ENCODE data around the gene ZNF827. TPM values are rescaled to one million over a fixed set of nuclear protein-coding genes. Genes with fewer than 3 reads are reported as not detected.

Gene ZNF827
- total RNA-seq, 1 experiment from 2014 or later = 19.1 TPM

DNA sequence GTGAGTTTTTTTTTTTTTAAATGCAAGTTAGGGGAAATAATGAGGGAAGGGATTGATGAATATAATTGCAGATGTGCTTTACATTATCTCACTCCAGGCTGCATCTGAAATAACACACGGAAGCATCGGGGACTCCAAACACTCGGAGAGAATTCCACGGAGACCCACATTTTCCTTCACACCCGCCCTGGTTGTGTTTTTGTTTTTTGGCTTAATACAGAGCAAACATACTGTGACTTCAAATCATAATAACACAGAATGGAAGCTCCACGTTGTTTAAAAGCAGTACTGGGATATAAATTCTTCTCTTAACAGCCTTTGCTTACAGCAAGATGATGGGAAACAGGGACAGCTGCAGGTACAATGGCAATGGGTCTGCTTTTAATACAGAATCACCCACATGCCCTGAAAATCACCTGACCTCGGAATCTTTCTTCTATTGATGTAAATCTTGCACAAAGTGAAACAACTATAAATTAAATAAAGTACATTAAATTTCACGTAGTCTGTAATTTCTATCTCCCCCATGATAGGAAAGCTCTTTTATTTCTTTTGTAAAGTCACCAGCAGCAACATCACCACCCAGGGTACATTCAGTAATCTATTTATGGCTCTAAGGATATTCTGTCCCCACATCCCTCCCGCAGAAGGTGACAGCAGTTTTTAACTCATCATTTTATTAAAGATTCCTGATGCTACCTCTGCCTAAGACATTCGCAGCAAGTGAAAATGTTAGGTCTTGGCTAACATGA is 119.3 kb downstream of the ZNF827 start:
- ChIA-PET POLR2A (no interaction called here), CTCF (no interaction called here), RAD21 (ENCODE audit: low non-redundant PET in 1 of 2, low total read pairs in 2 of 2, uncharacterized antibody in 2 of 2, unreplicated experiment in 2 of 2) (no interaction called here)
- no peaks in the 10 kb centered on the region for H3K36me3 ChIP-seq (ENCODE audit: control insufficient read depth in 1 of 2, insufficient read depth in 2 of 2, low read length in 2 of 2)
- no peak overlapping the region for H3K4me3 ChIP-seq (replicated peaks in 1 of 2; ENCODE audit: low read depth in 1 of 2, low read length in 2 of 2)
- no peaks in the 10 kb centered on the region for H3K27me3 ChIP-seq (ENCODE audit: insufficient read depth, low read length)
- H3K9ac ChIP-seq (ENCODE audit: low read length) = no peak overlapping the region
- peaks cover 0 to 20% of the 10 kb centered on the region in 2 experiments; a peak in 2 of 4 replicates for H3K4me1 ChIP-seq (ENCODE audit: control insufficient read depth in 1 of 2, insufficient read depth in 2 of 2, low read length in 2 of 2)
- no peak for ATAC-seq
- H3K27ac ChIP-seq (ENCODE audit: low read depth, low read length) = no peak overlapping the region
- no peaks in the 10 kb centered on the region for H3K79me2 ChIP-seq (ENCODE audit: insufficient read depth, low read length)
- TF ChIP-seq EGR1 (IDR thresholded peaks at IDR 0.05; ENCODE audit: low read depth) (no peak), YY1 (IDR thresholded peaks at IDR 0.05; ENCODE audit: extremely low read depth, insufficient replicate concordance, low read depth, low read length) (no peak), FOSL1 (IDR thresholded peaks at IDR 0.05; ENCODE audit: low read depth) (no peak), POLR2A (IDR thresholded peaks at IDR 0.05; ENCODE audit: borderline replicate concordance, extremely low read depth, insufficient read depth, insufficient read length) (no peak), CBX3 (IDR thresholded peaks at IDR 0.05; ENCODE audit: low read depth) (no peak), ZFX (IDR thresholded peaks at IDR 0.05) (no peak), EZH2phosphoT487 (IDR thresholded peaks at IDR 0.05; ENCODE audit: borderline replicate concordance) (no peak), POLR2AphosphoS5 (IDR thresholded peaks at IDR 0.05; ENCODE audit: low read depth, low read length) (no peak), SRF (IDR thresholded peaks at IDR 0.05; ENCODE audit: low read depth) (no peak), JUND (IDR thresholded peaks at IDR 0.05) (no peak), CEBPB (IDR thresholded peaks at IDR 0.05; ENCODE audit: low read depth) (no peak), SP1 (IDR thresholded peaks at IDR 0.05; ENCODE audit: low read depth) (no peak), EZH2 (IDR thresholded peaks at IDR 0.05) (no peak), SIN3A (IDR thresholded peaks at IDR 0.05; ENCODE audit: low read depth) (no peak), RAD21 (IDR thresholded peaks at IDR 0.05; ENCODE audit: low read depth) (no peak)
- TF ChIP-seq, protein P1, sequence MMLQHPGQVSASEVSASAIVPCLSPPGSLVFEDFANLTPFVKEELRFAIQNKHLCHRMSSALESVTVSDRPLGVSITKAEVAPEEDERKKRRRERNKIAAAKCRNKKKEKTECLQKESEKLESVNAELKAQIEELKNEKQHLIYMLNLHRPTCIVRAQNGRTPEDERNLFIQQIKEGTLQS (IDR thresholded peaks at IDR 0.05) = no peak
- TF ChIP-seq, protein P2, sequence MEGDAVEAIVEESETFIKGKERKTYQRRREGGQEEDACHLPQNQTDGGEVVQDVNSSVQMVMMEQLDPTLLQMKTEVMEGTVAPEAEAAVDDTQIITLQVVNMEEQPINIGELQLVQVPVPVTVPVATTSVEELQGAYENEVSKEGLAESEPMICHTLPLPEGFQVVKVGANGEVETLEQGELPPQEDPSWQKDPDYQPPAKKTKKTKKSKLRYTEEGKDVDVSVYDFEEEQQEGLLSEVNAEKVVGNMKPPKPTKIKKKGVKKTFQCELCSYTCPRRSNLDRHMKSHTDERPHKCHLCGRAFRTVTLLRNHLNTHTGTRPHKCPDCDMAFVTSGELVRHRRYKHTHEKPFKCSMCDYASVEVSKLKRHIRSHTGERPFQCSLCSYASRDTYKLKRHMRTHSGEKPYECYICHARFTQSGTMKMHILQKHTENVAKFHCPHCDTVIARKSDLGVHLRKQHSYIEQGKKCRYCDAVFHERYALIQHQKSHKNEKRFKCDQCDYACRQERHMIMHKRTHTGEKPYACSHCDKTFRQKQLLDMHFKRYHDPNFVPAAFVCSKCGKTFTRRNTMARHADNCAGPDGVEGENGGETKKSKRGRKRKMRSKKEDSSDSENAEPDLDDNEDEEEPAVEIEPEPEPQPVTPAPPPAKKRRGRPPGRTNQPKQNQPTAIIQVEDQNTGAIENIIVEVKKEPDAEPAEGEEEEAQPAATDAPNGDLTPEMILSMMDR (IDR thresholded peaks at IDR 0.05 in 2 of 3, conservative IDR thresholded peaks at IDR 0.05 in 1 of 3; ENCODE audit: borderline replicate concordance in 1 of 3, insufficient read depth in 1 of 3, low read depth in 2 of 3, low read length in 2 of 3) = no peak
- TF ChIP-seq, protein P3, sequence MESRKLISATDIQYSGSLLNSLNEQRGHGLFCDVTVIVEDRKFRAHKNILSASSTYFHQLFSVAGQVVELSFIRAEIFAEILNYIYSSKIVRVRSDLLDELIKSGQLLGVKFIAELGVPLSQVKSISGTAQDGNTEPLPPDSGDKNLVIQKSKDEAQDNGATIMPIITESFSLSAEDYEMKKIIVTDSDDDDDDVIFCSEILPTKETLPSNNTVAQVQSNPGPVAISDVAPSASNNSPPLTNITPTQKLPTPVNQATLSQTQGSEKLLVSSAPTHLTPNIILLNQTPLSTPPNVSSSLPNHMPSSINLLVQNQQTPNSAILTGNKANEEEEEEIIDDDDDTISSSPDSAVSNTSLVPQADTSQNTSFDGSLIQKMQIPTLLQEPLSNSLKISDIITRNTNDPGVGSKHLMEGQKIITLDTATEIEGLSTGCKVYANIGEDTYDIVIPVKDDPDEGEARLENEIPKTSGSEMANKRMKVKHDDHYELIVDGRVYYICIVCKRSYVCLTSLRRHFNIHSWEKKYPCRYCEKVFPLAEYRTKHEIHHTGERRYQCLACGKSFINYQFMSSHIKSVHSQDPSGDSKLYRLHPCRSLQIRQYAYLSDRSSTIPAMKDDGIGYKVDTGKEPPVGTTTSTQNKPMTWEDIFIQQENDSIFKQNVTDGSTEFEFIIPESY (IDR thresholded peaks at IDR 0.05; ENCODE audit: extremely low read depth, insufficient replicate concordance, low read length) = no peak
- TF ChIP-seq, protein P4, sequence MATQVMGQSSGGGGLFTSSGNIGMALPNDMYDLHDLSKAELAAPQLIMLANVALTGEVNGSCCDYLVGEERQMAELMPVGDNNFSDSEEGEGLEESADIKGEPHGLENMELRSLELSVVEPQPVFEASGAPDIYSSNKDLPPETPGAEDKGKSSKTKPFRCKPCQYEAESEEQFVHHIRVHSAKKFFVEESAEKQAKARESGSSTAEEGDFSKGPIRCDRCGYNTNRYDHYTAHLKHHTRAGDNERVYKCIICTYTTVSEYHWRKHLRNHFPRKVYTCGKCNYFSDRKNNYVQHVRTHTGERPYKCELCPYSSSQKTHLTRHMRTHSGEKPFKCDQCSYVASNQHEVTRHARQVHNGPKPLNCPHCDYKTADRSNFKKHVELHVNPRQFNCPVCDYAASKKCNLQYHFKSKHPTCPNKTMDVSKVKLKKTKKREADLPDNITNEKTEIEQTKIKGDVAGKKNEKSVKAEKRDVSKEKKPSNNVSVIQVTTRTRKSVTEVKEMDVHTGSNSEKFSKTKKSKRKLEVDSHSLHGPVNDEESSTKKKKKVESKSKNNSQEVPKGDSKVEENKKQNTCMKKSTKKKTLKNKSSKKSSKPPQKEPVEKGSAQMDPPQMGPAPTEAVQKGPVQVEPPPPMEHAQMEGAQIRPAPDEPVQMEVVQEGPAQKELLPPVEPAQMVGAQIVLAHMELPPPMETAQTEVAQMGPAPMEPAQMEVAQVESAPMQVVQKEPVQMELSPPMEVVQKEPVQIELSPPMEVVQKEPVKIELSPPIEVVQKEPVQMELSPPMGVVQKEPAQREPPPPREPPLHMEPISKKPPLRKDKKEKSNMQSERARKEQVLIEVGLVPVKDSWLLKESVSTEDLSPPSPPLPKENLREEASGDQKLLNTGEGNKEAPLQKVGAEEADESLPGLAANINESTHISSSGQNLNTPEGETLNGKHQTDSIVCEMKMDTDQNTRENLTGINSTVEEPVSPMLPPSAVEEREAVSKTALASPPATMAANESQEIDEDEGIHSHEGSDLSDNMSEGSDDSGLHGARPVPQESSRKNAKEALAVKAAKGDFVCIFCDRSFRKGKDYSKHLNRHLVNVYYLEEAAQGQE (IDR thresholded peaks at IDR 0.05; ENCODE audit: low read depth) = no peak
- no peak for DNase-seq (ENCODE audit: low read depth, low spot score)
- no peak overlapping the region for H2AFZ ChIP-seq (ENCODE audit: low read depth, low read length, poor library complexity, severe bottlenecking)
- BruUV-seq (replicated peaks) = no TSS peak
- no peak overlapping the region for H3K4me2 ChIP-seq (ENCODE audit: low read length)
- H3K9me2 ChIP-seq (ENCODE audit: insufficient read depth) = no peaks in the 10 kb centered on the region
- intact Hi-C loops (cut with micrococcal nuclease) = no loop called here
- H4K20me1 ChIP-seq (ENCODE audit: insufficient read depth) = no peaks in the 10 kb centered on the region
- no peaks in the 10 kb centered on the region for H3K9me3 ChIP-seq (ENCODE audit: control insufficient read depth in 1 of 2, insufficient read depth in 1 of 2, low read depth in 1 of 2, low read length in 2 of 2)

All from HCT116 (cell line).